Endodermal cell (in vitro differentiated cells): Measurements from ENCODE around the gene ZNF76. TPM values are rescaled to one million over a fixed set of nuclear protein-coding genes. Genes with fewer than 3 reads are reported as not detected.
"Not testable (repeated sequence)": the region's sequence is repeated elsewhere in the genome, so short reads cannot be mapped to it uniquely, and the experiment has no call there.

Experiments used
- DNase-seq: peaks from one replicate; pipeline ENCODE4 v3.0.0-alpha.2; 2017
- H3K27ac ChIP-seq: 2 replicates; pipeline ENCODE4 v1.5.1; 2013; ENCODE audit warnings: mild to moderate bottlenecking, low read depth, low read length, moderate library complexity
- H3K27me3 ChIP-seq: 2 replicates; pipeline ENCODE4 v1.6.1; 2013; ENCODE audit warnings: mild to moderate bottlenecking, low read length, moderate library complexity; ENCODE audit not compliant: insufficient read depth, control insufficient read depth, poor library complexity, severe bottlenecking
- H3K36me3 ChIP-seq: 2 replicates; pipeline ENCODE4 v1.7.0; 2013; ENCODE audit warnings: mild to moderate bottlenecking, low read length, moderate library complexity; ENCODE audit not compliant: control insufficient read depth, insufficient read depth
- H3K4me1 ChIP-seq: one replicate; pipeline ENCODE4 v1.7.0; 2013; ENCODE audit warnings: low read length; ENCODE audit not compliant: control insufficient read depth, insufficient read depth
- H3K4me3 ChIP-seq: 2 replicates; pipeline ENCODE4 v1.5.1; 2013; ENCODE audit warnings: mild to moderate bottlenecking, low read length, moderate library complexity
- H3K9ac ChIP-seq: 2 replicates; pipeline ENCODE4 v1.6.1; 2013; ENCODE audit warnings: mild to moderate bottlenecking, low read length, moderate library complexity; ENCODE audit not compliant: poor library complexity, severe bottlenecking; ENCODE audit errors: extremely low read depth
- H3K9me3 ChIP-seq: 2 replicates; pipeline ENCODE4 v1.6.1; 2013; ENCODE audit warnings: mild to moderate bottlenecking, low read length, moderate library complexity; ENCODE audit not compliant: control insufficient read depth
- H3K27ac Mint-ChIP-seq: 2 replicates; pipeline ENCODE4 v1.8.0; 2020; ENCODE audit warnings: mixed read lengths
- H3K27me3 Mint-ChIP-seq: 2 replicates; pipeline ENCODE4 v1.8.0; 2021; ENCODE audit warnings: mild to moderate bottlenecking, mixed read lengths; ENCODE audit not compliant: insufficient read depth
- H3K36me3 Mint-ChIP-seq: 2 replicates; pipeline ENCODE4 v1.8.0; 2020; ENCODE audit warnings: low read depth, mixed read lengths
- H3K4me1 Mint-ChIP-seq: 2 replicates; pipeline ENCODE4 v1.8.0; 2020; ENCODE audit warnings: mixed read lengths
- H3K4me3 Mint-ChIP-seq: 2 replicates; pipeline ENCODE4 v1.8.0; 2020; ENCODE audit warnings: mild to moderate bottlenecking, moderate library complexity, mixed read lengths
- H3K9me3 Mint-ChIP-seq: 2 replicates; pipeline ENCODE4 v1.8.0; 2020; ENCODE audit warnings: mild to moderate bottlenecking, mixed read lengths
- CTCF ChIP-seq: fragments of 200-600 bp; sonication (generic); conservative IDR thresholded peaks from 2 replicates; pipeline ENCODE4 v1.5.0; 2021; ENCODE audit warnings: antibody characterized with exemption, mild to moderate bottlenecking
- WGBS, 2 experiments: methylation state at CpG; one replicate each; pipeline versions ENCODE4 v1.1.5 to v1.1.7; 2013; ENCODE audit warnings: missing lambda C conversion rate in 2 of 2, mixed read lengths in 1 of 2; ENCODE audit not compliant: insufficient coverage in 1 of 2, insufficient read length in 1 of 2; 5-methylcytosine and 5-hydroxymethylcytosine counted together
- total RNA-seq, 2 donors: library from RNA; stranded (reverse); fragmentation: NEBNext Ultra II Directional in 1 of 2; extraction: Animal tissue kit (Norgen Biotek cat#: 25700) in 1 of 2; gene quantifications; 2 replicates in 1 of 2; 3 replicates in 1 of 2; pipeline ENCODE4 v1.2.1, GENCODE V29; 2021

ZNF76 gene
- total RNA-seq, 2 donors from 2014 or later: 39.0 to 42.9 TPM

- no peak overlapping the region for H3K4me3 Mint-ChIP-seq
- Histone ChIP-seq H3K27ac (no peak overlapping the region), H3K9ac (no peak overlapping the region), H3K4me1 (no peaks in the 10 kb centered on the region), H3K27me3 (no peaks in the 10 kb centered on the region), H3K4me3 (peak overlapping the region; percentile 49), H3K36me3 (no peaks in the 10 kb centered on the region), H3K9me3 (no peaks in the 10 kb centered on the region)
- no peaks in the 10 kb centered on the region for H3K9me3 Mint-ChIP-seq
- peak overlapping the region; percentile 27 for H3K27ac Mint-ChIP-seq
- H3K36me3 Mint-ChIP-seq: no peaks in the 10 kb centered on the region
- WGBS, 2 experiments: 37 to 39% methylated on average over 3 to 6 of the region's 6 CpGs
- H3K27me3 Mint-ChIP-seq: peaks cover 1% of the 10 kb centered on the region
- peaks cover 11% of the 10 kb centered on the region for H3K4me1 Mint-ChIP-seq
- no peak for TF ChIP-seq CTCF
- peak; percentile 89 for DNase-seq
Measured at GRCh38 chr6:35302604-35303241, 43.2 kb downstream of the ZNF76 start.

DNA sequence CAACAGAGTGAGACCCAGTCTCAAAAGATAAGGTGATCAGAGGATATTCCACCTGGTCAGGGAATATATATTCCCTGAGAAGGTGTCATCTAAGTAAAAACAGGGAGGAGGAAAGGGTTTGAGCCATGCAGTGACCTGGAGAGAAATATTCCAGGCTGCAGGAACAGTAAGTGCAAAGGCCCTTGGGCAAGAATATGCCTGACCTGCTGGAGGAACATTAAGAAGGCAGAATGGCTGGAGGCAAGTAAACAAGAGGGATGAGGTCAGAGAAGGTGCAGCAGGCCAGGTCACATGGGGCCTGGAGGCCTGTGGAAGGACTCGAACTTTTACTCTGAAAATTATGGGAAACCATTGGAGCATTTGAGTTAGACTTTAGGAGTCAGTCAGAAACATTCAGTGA, 44.8 kb downstream of the ZNF76 start:
- no peaks in the 10 kb centered on the region for H3K27me3 ChIP-seq
- Mint-ChIP-seq H3K27me3 (peaks cover 3% of the 10 kb centered on the region), H3K9me3 (no peaks in the 10 kb centered on the region), H3K36me3 (no peaks in the 10 kb centered on the region), H3K4me1 (peaks cover 10% of the 10 kb centered on the region), H3K4me3 (no peak overlapping the region), H3K27ac (no peak overlapping the region)
- H3K9me3 ChIP-seq: no peaks in the 10 kb centered on the region
- no peak for TF ChIP-seq CTCF
- H3K36me3 ChIP-seq: no peaks in the 10 kb centered on the region
- WGBS, 2 experiments: 95 to 100% methylated on average over 1 of the region's 1 CpG
- no peak for DNase-seq
- H3K27ac ChIP-seq: no peak overlapping the region
- H3K9ac ChIP-seq: no peak overlapping the region
- no peaks in the 10 kb centered on the region for H3K4me1 ChIP-seq
- H3K4me3 ChIP-seq: no peak overlapping the region

- no peaks in the 10 kb centered on the region for H3K9me3 ChIP-seq
- Mint-ChIP-seq H3K27me3 (peaks cover 3% of the 10 kb centered on the region), H3K9me3 (no peaks in the 10 kb centered on the region), H3K4me1 (peaks cover 12% of the 10 kb centered on the region), H3K36me3 (no peaks in the 10 kb centered on the region), H3K27ac (no peak overlapping the region), H3K4me3 (no peak overlapping the region)
- H3K9ac ChIP-seq: no peak overlapping the region
- no peak overlapping the region for H3K27ac ChIP-seq
- H3K4me3 ChIP-seq: no peak overlapping the region
- H3K27me3 ChIP-seq: no peaks in the 10 kb centered on the region
- WGBS, 2 experiments: 92 to 93% methylated on average over 5 to 7 of the region's 8 CpGs
- no peaks in the 10 kb centered on the region for H3K36me3 ChIP-seq
- H3K4me1 ChIP-seq: no peaks in the 10 kb centered on the region
- TF ChIP-seq CTCF: peak; percentile 21
- peak; percentile 61 for DNase-seq
Measured at GRCh38 chr6:35305117-35305516, 45.6 kb downstream of the ZNF76 start.

DNA sequence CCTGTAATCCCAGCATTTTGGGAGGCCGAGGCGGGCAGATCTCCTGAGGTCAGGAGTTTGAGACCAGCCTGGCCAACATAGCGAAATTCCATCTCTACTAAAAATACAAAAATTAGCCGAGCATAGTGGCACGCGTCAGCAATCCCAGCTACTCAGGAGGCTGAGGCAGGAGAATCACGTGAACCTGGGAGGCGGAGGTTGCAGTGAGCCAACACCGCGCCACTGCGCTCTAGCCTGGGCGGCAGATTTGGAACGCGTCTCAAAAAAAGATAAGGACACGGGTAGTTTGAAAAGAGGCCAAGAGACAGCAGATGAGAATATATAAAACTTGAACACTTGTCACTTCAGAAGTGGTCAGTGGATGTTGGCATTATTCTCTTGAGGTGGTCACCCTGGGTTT, 47.6 kb downstream of the ZNF76 start:
- H3K36me3 ChIP-seq, H3K4me3 ChIP-seq, H3K9me3 Mint-ChIP-seq, DNase-seq, H3K9ac ChIP-seq, H3K9me3 ChIP-seq, H3K27me3 ChIP-seq, H3K27ac Mint-ChIP-seq, H3K27ac ChIP-seq, H3K27me3 Mint-ChIP-seq, H3K4me1 ChIP-seq, H3K4me3 Mint-ChIP-seq, H3K36me3 Mint-ChIP-seq: not testable (repeated sequence)
- peaks cover 15% of the 10 kb centered on the region for H3K4me1 Mint-ChIP-seq
- WGBS, 2 experiments: 95 to 97% methylated on average over 13 to 15 of the region's 15 CpGs

DNA sequence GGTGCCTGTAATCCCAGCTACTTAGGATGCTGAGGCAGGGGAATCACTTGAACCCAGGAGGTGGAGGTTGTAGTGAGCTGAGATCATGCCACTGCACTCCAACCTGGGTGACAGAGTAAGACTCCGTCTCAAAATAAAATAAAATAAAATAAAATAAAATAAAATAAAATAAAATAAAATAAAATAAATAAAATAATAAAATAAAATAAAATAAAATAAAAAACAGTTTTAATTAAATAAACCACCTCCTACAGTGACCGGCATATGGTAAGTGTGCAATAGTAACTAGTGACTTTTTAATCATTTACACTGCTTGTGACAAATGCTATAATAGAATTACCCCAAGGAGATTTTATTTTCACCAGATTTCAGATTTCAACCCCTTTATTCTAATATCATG, 49.0 kb downstream of the ZNF76 start:
- H3K36me3 Mint-ChIP-seq, H3K27ac Mint-ChIP-seq, H3K4me1 ChIP-seq, H3K4me3 ChIP-seq, H3K9me3 Mint-ChIP-seq, H3K4me3 Mint-ChIP-seq, H3K9me3 ChIP-seq, DNase-seq, H3K9ac ChIP-seq, H3K27me3 ChIP-seq, H3K4me1 Mint-ChIP-seq, H3K36me3 ChIP-seq, H3K27ac ChIP-seq, H3K27me3 Mint-ChIP-seq: not testable (repeated sequence)
- WGBS, 2 experiments: 80% methylated on average over 1 of the region's 2 CpGs; no CpG with 5 or more reads in 1 of the 2 experiments
